ENCODE measurements around the gene IGFBPL1. TPM values are rescaled to one million over a fixed set of nuclear protein-coding genes. Genes with fewer than 3 reads are reported as not detected.

The IGFBPL1 gene
- total and polyA plus RNA-seq, 2 of the 13 experiments (the other 11 are each of a cell fraction or from before 2014, with no cell fraction given), result 0.24 TPM; not detected in 1

DNA sequence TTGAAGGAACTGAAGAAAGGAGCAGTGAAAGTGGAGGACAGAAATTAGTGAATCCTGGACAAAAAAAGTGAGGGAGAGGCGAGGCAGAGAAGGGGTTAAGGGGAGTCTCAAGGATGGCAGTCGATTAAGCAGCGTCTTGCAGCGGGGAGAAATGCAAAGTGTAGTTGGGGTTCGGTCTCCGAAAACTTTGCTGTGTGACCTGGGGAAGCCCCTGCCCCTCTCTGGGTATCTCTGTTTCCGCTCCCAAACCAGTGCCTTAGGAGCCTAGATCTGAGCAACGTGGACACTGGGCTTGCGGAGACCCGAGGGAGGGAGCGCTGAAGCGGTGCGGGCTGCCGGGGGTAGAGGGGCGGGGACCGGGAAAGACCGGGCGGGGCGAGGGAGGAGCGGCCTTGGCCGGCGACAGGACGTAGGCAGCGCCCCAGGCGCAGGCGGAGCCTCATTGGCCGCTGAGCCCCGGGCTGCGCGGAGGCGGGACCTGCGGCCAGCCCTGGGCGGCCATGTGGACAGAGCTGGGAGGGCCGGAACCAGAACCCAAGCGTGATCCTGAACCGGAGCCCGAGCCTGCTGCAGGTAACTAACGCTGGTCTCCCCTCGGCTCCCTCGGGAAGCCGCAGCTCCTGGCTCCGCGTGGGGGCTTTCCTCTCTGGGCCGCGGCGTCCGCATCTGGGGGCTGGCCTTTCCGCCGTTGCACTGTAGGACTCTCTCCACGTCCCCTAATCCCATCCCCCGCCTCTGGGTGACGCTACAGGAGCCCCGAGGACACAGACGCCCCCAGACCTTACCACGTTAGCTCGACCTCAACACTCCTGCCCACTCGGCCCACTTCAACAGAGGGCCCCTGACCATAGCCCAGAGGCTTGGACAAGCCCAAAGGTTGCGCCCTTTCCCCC is 31.8 kb downstream of the IGFBPL1 start, which contains the start of gene ALDH1B1 (continued):
- TF ChIP-seq CC2D1A (CRISPR knock-in tag; IDR thresholded peaks at IDR 0.05) (no peak), TRIM24 (CRISPR knock-in tag; IDR thresholded peaks at IDR 0.05) (no peak), ZNF703 (CRISPR knock-in tag; IDR thresholded peaks at IDR 0.05; ENCODE audit: borderline replicate concordance) (no peak), ZNF296 (CRISPR knock-in tag; conservative IDR thresholded peaks at IDR 0.05) (no peak), MXI1 (IDR thresholded peaks at IDR 0.05; ENCODE audit: borderline replicate concordance, low read depth, low read length) (peak; percentile 97; the same call in 2 of the 3 replicates), ZNF333 (CRISPR knock-in tag; IDR thresholded peaks at IDR 0.05; ENCODE audit: borderline replicate concordance) (peak; percentile 74; the same call in 1 of the 2 replicates), KDM5B (CRISPR knock-in tag; IDR thresholded peaks at IDR 0.05; ENCODE audit: borderline replicate concordance) (peak; percentile 88; the same call in 1 of the 2 replicates), ZNF44 (CRISPR knock-in tag; IDR thresholded peaks at IDR 0.05) (no peak), NONO (IDR thresholded peaks at IDR 0.05) (no peak), NONO (CRISPR knock-in tag; conservative IDR thresholded peaks at IDR 0.05) (peak; percentile 41; the same call in 1 of the 2 replicates), ZNF263 (CRISPR knock-in tag; IDR thresholded peaks at IDR 0.05) (peak; percentile 49; the same call in 1 of the 2 replicates), ZNF788 (CRISPR knock-in tag; IDR thresholded peaks at IDR 0.05; ENCODE audit: borderline replicate concordance) (no peak; the same call in 1 of the 2 replicates), NCOA2 (CRISPR knock-in tag; IDR thresholded peaks at IDR 0.05) (peak; percentile 41), SMAD9 (CRISPR knock-in tag; IDR thresholded peaks at IDR 0.05) (no peak), PRMT3 (CRISPR knock-in tag; IDR thresholded peaks at IDR 0.05; ENCODE audit: borderline replicate concordance, low read depth) (no peak), RCOR2 (CRISPR knock-in tag; IDR thresholded peaks at IDR 0.05) (no peak; the same call in 1 of the 2 replicates), ZNF256 (CRISPR knock-in tag; conservative IDR thresholded peaks at IDR 0.05) (0 out of 2 replicates have a peak, but pooled peaks have one; percentile 47), ZSCAN31 (CRISPR knock-in tag; IDR thresholded peaks at IDR 0.05; ENCODE audit: low read depth) (peak; percentile 73; the same call in 1 of the 2 replicates), PAF1 (CRISPR knock-in tag; IDR thresholded peaks at IDR 0.05) (no peak), MTF2 (CRISPR knock-in tag; IDR thresholded peaks at IDR 0.05; ENCODE audit: borderline replicate concordance) (no peak; the same call in 1 of the 2 replicates)
- TF ChIP-seq, protein P1, sequence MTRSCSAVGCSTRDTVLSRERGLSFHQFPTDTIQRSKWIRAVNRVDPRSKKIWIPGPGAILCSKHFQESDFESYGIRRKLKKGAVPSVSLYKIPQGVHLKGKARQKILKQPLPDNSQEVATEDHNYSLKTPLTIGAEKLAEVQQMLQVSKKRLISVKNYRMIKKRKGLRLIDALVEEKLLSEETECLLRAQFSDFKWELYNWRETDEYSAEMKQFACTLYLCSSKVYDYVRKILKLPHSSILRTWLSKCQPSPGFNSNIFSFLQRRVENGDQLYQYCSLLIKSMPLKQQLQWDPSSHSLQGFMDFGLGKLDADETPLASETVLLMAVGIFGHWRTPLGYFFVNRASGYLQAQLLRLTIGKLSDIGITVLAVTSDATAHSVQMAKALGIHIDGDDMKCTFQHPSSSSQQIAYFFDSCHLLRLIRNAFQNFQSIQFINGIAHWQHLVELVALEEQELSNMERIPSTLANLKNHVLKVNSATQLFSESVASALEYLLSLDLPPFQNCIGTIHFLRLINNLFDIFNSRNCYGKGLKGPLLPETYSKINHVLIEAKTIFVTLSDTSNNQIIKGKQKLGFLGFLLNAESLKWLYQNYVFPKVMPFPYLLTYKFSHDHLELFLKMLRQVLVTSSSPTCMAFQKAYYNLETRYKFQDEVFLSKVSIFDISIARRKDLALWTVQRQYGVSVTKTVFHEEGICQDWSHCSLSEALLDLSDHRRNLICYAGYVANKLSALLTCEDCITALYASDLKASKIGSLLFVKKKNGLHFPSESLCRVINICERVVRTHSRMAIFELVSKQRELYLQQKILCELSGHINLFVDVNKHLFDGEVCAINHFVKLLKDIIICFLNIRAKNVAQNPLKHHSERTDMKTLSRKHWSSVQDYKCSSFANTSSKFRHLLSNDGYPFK (CRISPR knock-in tag; IDR thresholded peaks at IDR 0.05; ENCODE audit: borderline replicate concordance), result no peak; the same call in 1 of the 2 replicates
- TF ChIP-seq, protein P2, sequence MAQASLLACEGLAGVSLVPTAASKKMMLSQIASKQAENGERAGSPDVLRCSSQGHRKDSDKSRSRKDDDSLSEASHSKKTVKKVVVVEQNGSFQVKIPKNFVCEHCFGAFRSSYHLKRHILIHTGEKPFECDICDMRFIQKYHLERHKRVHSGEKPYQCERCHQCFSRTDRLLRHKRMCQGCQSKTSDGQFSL (CRISPR knock-in tag; IDR thresholded peaks at IDR 0.05), result peak; percentile 56; the same call in 1 of the 2 replicates
- TF ChIP-seq, protein P3, sequence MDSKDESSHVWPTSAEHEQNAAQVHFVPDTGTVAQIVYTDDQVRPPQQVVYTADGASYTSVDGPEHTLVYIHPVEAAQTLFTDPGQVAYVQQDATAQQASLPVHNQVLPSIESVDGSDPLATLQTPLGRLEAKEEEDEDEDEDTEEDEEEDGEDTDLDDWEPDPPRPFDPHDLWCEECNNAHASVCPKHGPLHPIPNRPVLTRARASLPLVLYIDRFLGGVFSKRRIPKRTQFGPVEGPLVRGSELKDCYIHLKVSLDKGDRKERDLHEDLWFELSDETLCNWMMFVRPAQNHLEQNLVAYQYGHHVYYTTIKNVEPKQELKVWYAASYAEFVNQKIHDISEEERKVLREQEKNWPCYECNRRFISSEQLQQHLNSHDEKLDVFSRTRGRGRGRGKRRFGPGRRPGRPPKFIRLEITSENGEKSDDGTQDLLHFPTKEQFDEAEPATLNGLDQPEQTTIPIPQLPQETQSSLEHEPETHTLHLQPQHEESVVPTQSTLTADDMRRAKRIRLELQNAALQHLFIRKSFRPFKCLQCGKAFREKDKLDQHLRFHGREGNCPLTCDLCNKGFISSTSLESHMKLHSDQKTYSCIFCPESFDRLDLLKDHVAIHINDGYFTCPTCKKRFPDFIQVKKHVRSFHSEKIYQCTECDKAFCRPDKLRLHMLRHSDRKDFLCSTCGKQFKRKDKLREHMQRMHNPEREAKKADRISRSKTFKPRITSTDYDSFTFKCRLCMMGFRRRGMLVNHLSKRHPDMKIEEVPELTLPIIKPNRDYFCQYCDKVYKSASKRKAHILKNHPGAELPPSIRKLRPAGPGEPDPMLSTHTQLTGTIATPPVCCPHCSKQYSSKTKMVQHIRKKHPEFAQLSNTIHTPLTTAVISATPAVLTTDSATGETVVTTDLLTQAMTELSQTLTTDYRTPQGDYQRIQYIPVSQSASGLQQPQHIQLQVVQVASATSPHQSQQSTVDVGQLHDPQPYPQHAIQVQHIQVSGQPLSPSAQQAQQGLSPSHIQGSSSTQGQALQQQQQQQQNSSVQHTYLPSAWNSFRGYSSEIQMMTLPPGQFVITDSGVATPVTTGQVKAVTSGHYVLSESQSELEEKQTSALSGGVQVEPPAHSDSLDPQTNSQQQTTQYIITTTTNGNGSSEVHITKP (CRISPR knock-in tag; IDR thresholded peaks at IDR 0.05; ENCODE audit: low read depth), result no peak; the same call in 1 of the 2 replicates

Data from HepG2 (cell line).